Fibroblast of skin of left quadriceps (primary cell): ENCODE results near the gene MYO16.

ENCODE experiments used
- DNase-seq, 2 experiments: peaks; one replicate each; pipeline ENCODE4 v3.0.0-alpha.2; 2013; ENCODE audit warnings: low read depth in 2 of 2

The MYO16 gene

DNA sequence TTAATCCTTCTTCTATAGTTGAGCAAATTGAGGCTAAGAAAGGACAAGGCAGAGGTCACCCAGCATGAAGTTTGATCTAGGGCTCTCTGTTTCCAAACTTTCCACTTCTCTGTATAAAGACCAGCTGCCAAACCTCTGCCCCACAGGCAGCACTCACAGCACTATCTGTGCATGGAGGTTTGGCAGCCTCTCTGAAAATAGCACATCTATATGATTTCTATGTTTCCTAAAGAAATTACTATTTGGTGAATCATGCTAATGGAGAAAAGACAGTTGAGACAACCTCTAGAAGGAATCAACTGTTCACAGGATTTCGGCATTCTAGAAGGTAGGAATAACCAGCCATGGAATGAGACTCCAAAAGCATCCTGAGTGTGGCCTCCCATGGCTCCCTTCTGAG, 602.5 kb downstream of the MYO16 start:
- DNase-seq = peak; percentile 22 to 36

DNA sequence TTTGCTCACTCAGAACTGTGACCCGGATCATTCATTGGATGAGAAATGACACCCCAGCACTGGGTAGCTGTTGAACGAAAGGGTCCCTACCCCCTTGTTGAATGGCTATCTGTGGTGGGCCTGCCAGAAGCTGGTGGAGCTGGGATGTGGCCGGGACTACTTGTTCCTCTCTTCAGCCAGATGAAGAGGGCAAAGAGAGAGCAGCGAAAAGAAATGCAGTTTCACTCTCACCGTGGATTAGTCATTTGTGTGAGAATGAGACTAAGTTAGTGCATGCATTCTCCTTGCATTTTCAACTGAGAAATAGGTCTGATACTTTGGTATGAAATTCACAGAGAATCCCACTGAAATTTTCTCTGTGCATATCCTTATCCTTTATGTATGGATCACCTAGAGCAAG, 603.9 kb downstream of the MYO16 start:
- no peak for DNase-seq

GRCh38 chr13:109235901-109236300, 606.5 kb downstream of the MYO16 start:
- DNase-seq = no peak

DNA sequence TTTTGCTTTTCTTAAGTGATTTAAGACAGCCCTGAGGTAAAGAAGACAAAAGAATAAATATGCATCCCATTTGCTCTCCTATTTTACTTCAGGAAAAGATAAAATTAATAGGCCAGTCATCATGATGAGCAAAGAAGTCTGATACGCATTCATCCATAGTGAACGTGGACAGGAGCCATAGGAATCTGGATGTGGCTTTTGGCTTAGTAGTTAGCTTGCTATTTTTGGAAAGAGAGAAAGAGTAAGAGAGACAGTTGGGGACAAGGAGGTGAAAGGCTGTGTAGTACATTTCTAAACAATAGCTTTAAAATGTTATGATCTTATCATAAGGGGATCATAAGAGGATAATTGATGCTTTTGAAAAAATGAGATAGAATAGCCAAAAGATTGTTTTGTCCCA, 611.7 kb downstream of the MYO16 start:
- peak in 1 of 2 experiments; percentile 15 for DNase-seq

DNA sequence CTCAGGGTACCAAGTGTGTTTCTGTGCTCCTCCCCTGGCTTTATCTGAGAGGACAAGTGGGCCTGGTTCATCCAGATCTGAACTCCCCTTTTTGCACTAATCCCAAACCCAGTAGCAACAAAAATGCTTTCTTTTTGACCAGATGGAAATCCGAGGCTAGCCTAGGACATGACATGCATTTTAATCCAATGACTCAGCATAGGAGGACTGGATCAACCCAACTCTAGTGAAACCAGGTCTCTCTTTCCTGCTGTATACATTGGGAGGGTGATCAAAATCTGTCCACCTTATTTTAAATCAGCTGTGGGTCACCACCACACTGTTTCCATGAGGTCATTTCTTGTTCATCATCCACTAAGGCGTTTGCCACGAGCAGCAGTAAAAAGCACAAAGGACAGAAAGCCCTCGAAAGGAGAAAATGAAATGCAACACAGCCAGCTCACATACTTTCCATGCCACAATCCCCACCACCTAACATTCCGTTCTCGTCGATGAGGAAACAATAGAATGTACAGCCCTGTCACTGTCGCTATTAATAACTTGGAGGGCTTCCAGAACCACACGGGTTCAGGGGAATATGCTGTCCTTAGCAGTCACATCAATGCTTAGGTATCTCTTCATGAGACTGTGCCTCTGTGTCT, 614.0 kb downstream of the MYO16 start:
- DNase-seq = peak; percentile 90 to 91

GRCh38 chr13:109244566-109244965, 615.2 kb downstream of the MYO16 start:
- no peak for DNase-seq

DNA sequence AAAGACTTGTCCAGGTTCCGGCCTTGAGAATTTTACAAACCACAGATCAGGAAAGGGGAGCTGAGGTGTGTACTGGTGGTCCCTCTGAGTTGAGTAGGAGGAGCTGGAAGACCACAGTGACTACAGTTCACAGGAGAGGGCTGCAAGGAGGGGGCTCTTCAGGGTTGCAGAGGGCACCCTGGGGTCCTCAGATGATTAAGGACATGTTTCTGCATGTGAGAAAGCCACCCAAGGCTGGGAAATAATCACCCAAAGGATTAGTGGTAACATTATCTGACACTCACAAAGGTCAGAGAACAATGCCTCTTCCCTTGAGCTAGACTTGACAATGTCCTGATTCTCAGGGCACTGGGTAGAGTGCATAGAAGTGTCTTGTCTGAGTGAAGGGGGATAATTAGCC, 616.6 kb downstream of the MYO16 start:
- DNase-seq = no peak

- DNase-seq = no peak
Measured at GRCh38 chr13:109249780-109250528, 620.5 kb downstream of the MYO16 start.

DNA sequence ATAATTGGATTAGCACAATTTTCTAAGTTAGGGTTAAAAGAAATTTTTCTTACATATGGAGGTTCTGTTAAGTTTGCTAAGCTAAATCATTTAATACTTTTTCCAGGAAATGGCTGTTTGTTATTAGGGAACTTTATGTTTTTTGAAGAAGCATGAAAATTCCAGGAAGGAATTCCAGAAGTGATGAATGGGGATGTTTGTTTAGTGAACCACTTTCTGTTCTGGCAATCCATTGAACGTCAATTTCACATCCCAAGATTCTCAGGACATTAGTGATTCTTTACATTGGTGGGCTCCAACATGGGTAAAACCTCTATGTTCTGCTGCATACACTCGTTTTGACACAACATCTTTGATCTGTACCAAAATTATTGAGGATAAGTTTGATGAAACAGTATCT, 622.5 kb downstream of the MYO16 start:
- DNase-seq = no peak

DNA sequence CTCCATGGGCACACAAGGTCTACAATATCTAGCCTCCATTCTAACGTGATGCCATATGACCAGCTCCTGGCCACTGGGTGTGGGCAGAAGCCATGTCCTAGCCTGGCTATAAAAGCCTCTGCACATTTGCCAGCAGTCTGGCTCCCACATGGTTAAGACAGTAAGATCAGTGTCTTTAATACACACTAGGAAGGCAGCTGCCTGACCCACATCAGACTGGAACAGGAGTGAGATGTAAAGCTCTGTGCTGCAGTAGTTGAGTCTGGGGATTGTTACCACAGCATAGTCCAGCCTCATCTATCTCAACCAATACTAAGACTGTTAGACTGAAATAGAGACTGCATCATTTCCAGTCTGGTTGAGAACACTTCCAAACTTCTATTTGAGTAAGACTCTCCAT, 623.9 kb downstream of the MYO16 start:
- DNase-seq = no peak

- DNase-seq = no peak
Measured at GRCh38 chr13:109254274-109254673, 624.9 kb downstream of the MYO16 start.

DNA sequence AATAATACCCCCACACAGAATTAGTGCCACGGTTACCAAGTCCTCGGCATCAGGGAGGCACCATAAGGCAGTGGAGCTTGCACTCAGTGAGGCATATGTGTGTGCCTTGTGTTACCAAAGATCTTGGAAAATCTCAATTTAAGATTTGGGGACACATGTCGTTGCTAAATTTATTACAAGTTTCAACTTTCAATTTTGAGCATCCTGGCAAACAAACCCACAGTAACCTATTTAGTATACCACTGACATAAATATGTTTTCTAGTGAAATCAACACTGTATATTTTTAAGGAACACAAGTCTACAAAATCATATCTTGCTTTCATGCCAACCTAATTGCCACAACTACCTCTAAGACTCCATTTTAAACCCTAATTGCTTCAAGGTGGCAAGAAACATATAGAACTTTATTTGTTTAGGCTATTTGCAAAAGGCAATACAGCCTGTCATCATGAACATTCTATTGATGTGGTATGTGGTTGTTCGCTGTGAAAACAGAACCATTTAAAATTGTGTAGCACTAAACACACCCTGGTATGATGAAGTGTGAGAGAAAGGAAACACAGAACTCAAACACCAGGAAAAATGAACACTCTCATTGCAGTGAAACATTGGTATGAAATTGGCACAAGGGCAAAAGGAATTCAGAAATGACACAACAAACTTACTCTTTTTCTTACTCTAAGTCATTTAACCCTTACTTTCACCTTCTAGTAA, 625.9 kb downstream of the MYO16 start:
- DNase-seq = no peak

- peak; percentile 99 for DNase-seq
Measured at GRCh38 chr13:109256866-109257760, 627.7 kb downstream of the MYO16 start.
